GM04504 (cell line): ENCODE data around the gene TMEM74B.

Experiments used
- DNase-seq: peaks from one replicate; pipeline ENCODE4 v3.0.0-alpha.2; 2012; ENCODE audit warnings: low read depth

The TMEM74B gene

GRCh38 chr20:1205802-1206201, 21.0 kb upstream of the TMEM74B start:
- no peak for DNase-seq

DNA sequence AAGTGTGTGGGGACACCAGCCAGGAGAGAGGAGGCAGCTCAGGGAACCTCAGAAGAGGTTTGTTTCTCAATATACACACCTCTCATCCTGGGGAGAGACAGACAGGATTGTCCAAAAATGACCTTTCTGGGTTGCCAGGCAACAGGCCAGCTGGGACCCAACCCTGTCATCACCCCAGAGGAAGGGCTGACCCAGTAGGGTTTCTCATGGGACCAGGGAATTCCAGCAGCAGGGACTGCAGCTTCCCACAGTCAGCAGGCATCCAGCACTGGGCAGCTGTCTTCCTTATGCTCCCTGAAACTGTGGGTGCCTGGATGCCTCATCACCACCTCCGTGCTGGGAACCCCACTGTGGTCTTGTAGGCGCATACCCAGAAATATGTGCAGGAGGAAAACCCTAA, 19.8 kb upstream of the TMEM74B start:
- no peak for DNase-seq

GRCh38 chr20:1204113-1204512, 19.3 kb upstream of the TMEM74B start:
- DNase-seq: no peak

DNA sequence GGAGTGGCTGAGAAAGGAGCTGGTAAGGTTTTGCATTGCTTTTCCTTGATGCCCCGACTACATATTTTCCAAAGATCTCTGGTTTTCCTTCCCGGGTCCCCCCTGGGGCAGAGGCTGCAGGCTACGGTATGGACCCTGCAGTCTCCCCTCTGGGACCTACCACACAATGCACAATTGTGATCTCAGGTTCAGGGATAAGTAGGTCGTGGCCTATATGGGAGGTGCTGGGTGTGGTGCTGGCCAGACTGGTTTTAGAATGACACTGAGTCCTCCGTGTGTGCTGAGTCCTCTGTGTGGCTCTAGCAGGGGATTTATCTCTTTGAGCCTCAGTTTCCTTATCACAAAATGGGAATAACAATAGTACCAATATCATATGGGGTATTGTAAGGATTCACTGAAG, 18.8 kb upstream of the TMEM74B start:
- DNase-seq: no peak

- no peak for DNase-seq
These were observed 18.2 kb upstream of the TMEM74B start, which contains the start of gene C20orf202 for GRCh38 chr20:1202762-1203504. TSS of gene C20orf202 (plus strand) at chr20:1203454. CDS start at chr20:1203586, 132 bp downstream.

DNA sequence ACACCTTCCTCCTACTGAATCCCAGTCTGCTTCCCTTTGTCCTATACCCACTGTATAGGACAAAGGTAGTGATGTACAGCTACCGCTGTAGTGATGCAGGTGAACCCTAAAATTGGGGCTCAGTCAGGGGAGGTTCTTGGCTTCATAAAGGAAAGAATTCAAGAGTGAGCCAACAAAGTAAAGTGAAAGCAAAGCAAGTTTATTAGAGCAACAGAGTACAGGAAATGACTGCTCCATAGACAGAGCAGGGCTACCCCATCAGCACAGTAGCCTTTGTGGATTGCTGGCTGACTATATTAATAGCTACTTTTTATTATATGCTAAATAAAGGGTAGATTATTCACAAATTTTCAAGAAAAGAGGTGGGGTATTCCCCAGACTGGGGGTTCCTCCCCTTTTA, 15.2 kb upstream of the TMEM74B start:
- DNase-seq: no peak

DNA sequence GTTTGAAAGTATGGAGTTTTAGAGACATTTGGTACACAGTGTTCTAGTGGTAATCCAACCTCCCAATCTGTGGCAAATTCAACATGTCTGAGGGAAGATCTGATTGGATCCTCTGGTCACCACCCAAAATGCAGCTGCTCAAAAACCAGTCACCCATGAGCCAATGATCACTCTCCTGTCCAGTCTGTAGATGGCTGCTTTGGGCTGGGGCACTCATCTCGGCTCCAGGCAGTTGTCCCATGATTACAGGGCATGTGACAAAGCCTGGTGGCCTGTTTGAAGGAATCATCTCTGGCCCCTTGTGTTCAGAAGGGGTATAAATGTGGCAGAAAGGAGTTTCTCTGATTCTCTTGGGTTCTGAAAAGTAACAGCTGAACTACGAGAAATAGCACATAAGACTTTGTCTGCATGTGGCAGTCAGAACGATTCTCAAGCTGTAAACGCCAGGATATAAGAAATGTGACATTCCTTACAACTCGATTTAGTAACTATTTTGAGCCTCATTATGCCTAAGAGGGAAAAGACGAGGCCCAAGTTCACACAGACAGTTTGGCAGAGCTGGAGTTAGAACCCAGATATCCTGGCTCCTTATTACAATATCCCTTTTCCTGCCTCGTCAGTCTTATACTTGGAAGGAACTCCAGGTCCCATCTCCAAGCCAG, 14.6 kb upstream of the TMEM74B start:
- DNase-seq: no peak

GRCh38 chr20:1198751-1199150, 14.0 kb upstream of the TMEM74B start:
- no peak for DNase-seq

DNA sequence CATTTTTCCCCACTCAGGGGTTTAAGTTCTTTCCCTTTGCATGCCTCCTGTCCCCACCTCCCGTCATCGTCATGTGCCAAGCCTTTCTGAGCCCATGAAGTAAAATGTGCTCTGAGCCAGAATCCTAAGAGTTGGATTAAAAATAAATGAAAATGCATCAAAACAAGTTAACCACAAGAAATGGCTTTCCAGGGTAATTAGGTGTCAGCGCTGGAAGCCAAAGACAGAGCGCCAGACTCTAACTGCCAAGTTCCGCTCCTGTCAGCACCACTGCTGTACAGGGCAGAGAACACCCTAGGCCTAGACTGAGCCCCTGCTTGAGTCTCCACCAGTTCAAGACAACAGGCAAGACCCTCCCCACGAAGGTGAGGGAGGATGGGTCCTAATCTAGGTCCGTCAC, 13.0 kb upstream of the TMEM74B start:
- DNase-seq: no peak

DNA sequence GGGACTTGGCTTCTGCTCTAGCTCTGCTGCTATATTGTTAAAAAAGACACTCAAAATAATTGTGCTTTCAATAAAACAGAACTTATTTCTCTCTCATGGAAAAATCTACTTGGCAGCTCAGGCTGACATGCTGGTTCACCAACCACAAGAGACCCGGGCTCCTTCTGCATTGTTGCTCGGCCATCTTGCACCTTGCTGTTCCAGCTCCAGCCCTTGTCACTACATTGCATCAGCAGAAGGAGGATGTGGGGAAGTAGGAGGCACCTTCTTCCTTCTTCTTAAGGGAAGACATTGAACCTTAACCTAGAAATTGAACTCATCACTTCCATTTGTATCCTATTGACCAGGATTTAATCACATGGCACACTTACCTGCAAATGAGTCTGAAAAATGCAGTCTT, 11.9 kb upstream of the TMEM74B start:
- no peak for DNase-seq

DNA sequence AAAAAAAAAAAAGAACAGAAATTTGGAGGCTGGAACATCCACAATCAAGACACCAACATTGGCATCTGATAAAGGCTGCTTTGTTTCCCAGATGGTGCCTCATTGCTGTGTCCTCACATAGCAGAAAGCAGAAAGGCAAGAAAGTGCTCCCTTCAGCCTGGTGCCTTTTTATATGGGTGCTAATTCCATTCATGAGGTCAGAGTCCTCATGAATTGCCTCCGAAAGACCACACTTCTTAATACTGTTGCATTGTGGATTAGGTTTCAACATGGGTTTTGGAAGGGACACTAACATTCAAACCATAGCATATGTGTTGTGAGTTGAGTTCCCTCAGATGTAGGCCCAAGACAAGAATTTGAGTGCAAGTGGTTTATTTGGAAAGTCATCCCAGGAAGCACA, 10.4 kb upstream of the TMEM74B start:
- DNase-seq: no peak

DNA sequence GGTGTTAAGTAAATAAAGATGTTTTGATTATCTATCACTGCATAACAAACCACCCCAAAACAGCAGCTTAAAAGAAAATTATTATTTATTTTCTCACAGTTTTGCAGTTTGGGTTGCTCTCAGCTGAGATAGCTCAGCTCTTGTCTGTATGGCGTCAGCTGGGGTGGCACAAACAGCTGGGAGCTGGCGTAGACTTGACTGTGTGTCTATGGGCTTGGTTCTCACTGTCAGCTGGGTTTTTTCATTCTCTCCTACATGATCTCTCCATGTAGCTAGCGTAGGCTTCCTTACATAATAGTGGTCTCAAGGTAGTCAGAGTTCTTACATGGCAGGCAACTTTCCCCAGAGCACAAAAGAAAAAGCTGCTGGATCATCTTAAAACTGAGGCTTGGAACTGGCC, 6.5 kb upstream of the TMEM74B start:
- DNase-seq: no peak

DNA sequence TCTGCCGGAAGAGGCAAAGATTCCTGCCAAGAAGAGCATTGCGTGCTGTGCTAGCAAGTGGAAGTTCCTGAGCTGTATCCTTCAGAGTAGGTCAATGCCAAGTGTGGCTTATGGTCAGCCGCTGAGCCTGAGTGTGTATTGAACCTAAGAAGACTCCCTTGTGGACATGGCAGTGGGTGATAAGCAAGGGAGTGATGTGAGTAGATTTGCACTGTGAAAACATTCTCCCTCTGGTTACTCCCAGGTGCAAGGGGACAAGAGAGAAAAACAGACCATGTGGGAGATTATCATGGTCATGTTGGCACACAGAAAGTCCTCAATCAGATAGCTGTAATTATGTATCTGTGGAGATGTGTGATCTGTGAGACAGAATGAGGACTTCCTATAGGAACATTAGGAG, 6.1 kb upstream of the TMEM74B start:
- DNase-seq: no peak

GRCh38 chr20:1189827-1190226, 5.0 kb upstream of the TMEM74B start:
- DNase-seq: no peak

- DNase-seq: no peak
These were observed 3.6 kb upstream of the TMEM74B start for GRCh38 chr20:1188347-1188746.

DNA sequence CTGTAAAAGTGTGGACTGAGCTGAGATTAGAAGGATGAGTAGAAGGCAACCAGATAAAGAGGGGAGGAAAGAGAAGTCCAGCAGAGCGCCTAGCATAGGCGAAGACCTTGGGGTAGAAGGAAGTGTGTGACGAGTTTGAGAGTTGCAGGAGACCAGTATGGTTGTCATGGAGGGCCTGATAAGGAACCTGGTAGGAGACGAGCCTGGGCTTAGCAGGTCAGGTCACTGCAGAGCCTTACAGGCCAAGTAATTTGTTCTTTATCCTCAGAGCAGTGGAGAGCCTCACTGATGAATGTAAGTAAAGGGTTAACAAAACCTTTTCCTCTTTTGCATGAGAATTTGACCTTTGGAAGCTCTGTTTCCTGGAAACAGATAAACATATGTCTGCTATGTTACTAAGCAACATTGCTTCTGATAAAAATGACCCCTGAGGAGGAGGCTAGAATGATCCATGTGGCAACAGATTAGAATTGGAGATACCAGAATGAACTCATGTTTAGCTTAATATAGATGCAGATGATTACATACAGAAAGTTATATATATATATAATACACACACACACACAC, 2.9 kb upstream of the TMEM74B start:
- DNase-seq: no peak

DNA sequence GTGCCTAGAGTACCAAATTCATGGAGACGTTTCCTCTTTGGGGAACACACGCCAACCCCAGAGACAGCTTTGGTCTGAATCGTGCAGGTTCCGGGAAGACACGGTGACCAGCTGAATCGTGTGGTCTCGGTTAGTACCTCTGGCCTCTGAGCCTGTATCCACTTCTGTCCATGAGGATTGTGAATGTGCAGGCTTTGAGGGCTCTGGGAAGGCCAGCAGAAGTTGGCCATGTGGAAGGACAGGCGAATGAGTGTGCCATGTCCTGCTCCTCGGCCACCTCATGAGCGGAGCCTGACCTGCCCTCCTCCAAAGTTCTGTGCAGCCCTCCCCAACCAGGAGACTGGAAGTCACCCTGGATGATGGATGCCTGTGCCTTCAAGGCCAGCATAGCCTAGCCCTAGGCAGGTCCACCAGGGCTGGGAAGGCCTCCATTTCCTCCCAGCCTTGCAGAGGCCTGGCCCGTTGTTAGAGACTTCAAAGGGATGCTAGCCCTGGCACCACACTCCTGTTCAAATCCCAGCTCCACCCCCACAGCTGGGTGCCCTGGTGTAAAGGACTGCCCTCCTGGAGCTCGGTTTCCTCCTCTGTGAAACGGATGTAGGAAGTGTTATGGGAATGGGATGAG, 1.7 kb upstream of the TMEM74B start:
- DNase-seq: no peak

GRCh38 chr20:1185790-1186334, 1.1 kb upstream of the TMEM74B start:
- DNase-seq: no peak

- no peak for DNase-seq
These were observed 548 bp upstream of the TMEM74B start for GRCh38 chr20:1185316-1185741.

DNA sequence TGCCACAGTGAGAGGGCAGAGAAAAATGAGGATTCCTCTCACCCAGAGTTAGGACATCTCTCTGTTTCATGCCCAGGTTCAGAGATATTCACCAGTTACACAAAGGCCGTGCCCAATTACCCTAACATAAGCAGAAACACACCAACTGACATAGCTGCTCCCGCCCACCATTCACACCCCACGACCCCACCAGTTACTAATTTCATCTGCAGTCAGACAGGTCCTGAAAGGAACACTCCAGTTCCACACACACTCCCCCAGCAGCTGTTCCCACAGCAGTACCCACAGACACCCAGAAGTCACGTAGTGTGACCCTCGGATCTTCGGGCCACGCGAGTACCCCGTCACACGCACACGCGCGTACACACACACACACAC, 532 bp downstream of the TMEM74B start:
- no peak for DNase-seq

DNA sequence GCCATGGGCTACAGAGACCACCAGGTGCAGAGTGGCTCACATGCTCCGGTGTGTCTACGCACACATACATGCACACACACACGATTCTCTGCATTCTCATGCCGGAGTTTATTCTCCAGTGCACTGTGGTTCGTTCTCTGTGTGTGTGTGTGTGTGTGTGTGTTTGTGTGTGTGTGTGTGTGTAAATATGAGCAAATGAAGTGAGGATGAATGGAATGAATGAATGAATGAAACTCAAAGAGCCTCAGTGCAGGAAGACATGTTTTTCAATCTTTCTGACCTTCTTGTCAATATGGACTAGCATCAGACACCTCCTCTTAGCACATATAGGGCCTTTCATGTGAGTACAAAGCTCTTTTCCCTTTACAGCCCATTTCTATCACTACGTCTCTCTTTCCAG, 1.6 kb downstream of the TMEM74B start:
- no peak for DNase-seq

DNA sequence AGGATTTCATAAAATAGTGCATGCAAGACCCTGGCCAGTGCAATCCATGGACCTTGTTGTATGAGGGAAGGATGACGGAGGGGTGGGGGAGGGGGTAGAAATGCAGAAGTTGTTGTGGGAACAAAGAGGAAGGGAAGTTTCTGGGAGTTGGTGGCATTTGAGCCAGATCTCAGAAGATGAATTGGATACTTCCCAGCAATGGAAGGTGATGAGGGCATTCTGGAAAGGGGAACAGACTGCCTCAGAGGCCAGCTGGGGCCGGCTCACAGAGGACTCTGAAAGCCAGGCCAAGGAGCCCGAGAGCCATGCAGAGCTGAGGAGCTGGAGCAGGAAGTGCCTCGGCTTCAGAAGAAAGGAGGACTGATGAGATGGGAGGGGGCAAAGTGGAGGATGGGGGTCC, 2.7 kb downstream of the TMEM74B start:
- no peak for DNase-seq

- no peak for DNase-seq
These were observed 3.8 kb downstream of the TMEM74B start for GRCh38 chr20:1180949-1181348.
